Coronary artery (tissue), 2 donors: Measurements from ENCODE around the gene CATSPERZ.
A peak's percentile ranks its signal among the peaks of the same experiment; 100 is the strongest.

Experiments used
- DNase-seq: peaks from one replicate; pipeline ENCODE4 v3.0.0-alpha.2; 2017; ENCODE audit warnings: low spot score
- H3K27ac ChIP-seq, 2 donors: fragments of 200-600 bp; sonication (generic); one replicate each; pipeline ENCODE4 v1.5.1; 2016 to 2019
- H3K4me3 ChIP-seq: fragments of 200-600 bp; sonication (generic); 2 replicates; pipeline ENCODE4 v1.5.1; 2016; ENCODE audit warnings: mild to moderate bottlenecking, moderate library complexity
- CTCF ChIP-seq: fragments of 200-600 bp; sonication (generic); IDR thresholded peaks from one replicate; pipeline ENCODE4 v1.5.1; 2019; ENCODE audit warnings: antibody characterized with exemption

Gene CATSPERZ

GRCh38 chr11:64288353-64288750 lies 11.8 kb upstream of the CATSPERZ start:
- Histone ChIP-seq H3K4me3 (no peak overlapping the region), H3K27ac (no peak overlapping the region)
- no peak for DNase-seq
- TF ChIP-seq CTCF = no peak

- no peak overlapping the region for H3K27ac ChIP-seq
- no peak for DNase-seq
- H3K4me3 ChIP-seq = no peak overlapping the region
- TF ChIP-seq CTCF = no peak
Observed at GRCh38 chr11:64289002-64289564, 11.1 kb upstream of the CATSPERZ start.

- TF ChIP-seq CTCF = no peak
- Histone ChIP-seq H3K4me3 (no peak overlapping the region), H3K27ac (no peak overlapping the region)
- no peak for DNase-seq
Observed at GRCh38 chr11:64290352-64291261, 9.6 kb upstream of the CATSPERZ start.

- peak within 1 kb of the TSS; percentile 65 for H3K4me3 ChIP-seq
Observed at GRCh38 chr11:64291262-64291751, 8.9 kb upstream of the CATSPERZ start, which contains the start of gene KCNK4. Gene KCNK4, plus strand, starts transcription at chr11:64291302. Its CDS starts 1,717 bp downstream, at chr11:64293019.

GRCh38 chr11:64291752-64292459 lies 8.3 kb upstream of the CATSPERZ start:
- no peak for DNase-seq
- H3K27ac ChIP-seq = no peak overlapping the region
- no peak for TF ChIP-seq CTCF
- H3K4me3 ChIP-seq = peak overlapping the region; percentile 65

More at GRCh38 chr11:64291262-64291751, 8.9 kb upstream of the CATSPERZ start, which contains the start of gene KCNK4:
- TF ChIP-seq CTCF = no peak
- DNase-seq = no peak
- no peak within 1 kb of the TSS for H3K27ac ChIP-seq

GRCh38 chr11:64292460-64293254 lies 7.5 kb upstream of the CATSPERZ start:
- Histone ChIP-seq H3K27ac (no peak overlapping the region), H3K4me3 (peak overlapping the region; percentile 65)
- DNase-seq = no peak
- no peak for TF ChIP-seq CTCF
